NCI-H345 treated with DMSO at 0.1 percent for 48 hours (cell line): ENCODE measurements around the gene NTNG2.
A peak's percentile ranks its signal among the peaks of the same experiment; 100 is the strongest.

ENCODE experiments used
- DNase-seq: peaks from one replicate; lab custom pipeline; 2025; ENCODE audit not compliant: unreplicated experiment; lab: John Stamatoyannopoulos, UW

NTNG2 gene

GRCh38 chr9:132233138-132233537 is 71.3 kb downstream of the NTNG2 start:
- no peak for DNase-seq

GRCh38 chr9:132234535-132234934 is 72.7 kb downstream of the NTNG2 start:
- DNase-seq, result no peak

GRCh38 chr9:132235125-132235524 is 73.3 kb downstream of the NTNG2 start:
- no peak for DNase-seq

- DNase-seq, result peak; percentile 68
Observed at GRCh38 chr9:132235894-132236661, 74.2 kb downstream of the NTNG2 start.

- no peak for DNase-seq
Observed at GRCh38 chr9:132236662-132237311, 74.9 kb downstream of the NTNG2 start.

GRCh38 chr9:132237481-132237880 is 75.6 kb downstream of the NTNG2 start:
- no peak for DNase-seq

- no peak for DNase-seq
Observed at GRCh38 chr9:132238026-132238972, 76.4 kb downstream of the NTNG2 start.

- DNase-seq, result no peak
Observed at GRCh38 chr9:132238992-132239391, 77.1 kb downstream of the NTNG2 start.

GRCh38 chr9:132239518-132239917 is 77.7 kb downstream of the NTNG2 start:
- no peak for DNase-seq

- no peak for DNase-seq
Observed at GRCh38 chr9:132239999-132240840, 78.4 kb downstream of the NTNG2 start.

- DNase-seq, result peak; percentile 67
Observed at GRCh38 chr9:132240841-132241482, 79.1 kb downstream of the NTNG2 start.

GRCh38 chr9:132241483-132241839 is 79.6 kb downstream of the NTNG2 start:
- no peak for DNase-seq

- no peak for DNase-seq
Observed at GRCh38 chr9:132241840-132242620, 80.2 kb downstream of the NTNG2 start.

GRCh38 chr9:132242621-132243155 is 80.8 kb downstream of the NTNG2 start:
- DNase-seq, result no peak

GRCh38 chr9:132243156-132244074 is 81.6 kb downstream of the NTNG2 start:
- DNase-seq, result no peak

- DNase-seq, result no peak
Observed at GRCh38 chr9:132244582-132245455, 83.0 kb downstream of the NTNG2 start.

- no peak for DNase-seq
Observed at GRCh38 chr9:132245465-132245864, 83.6 kb downstream of the NTNG2 start.
